CD14-positive monocyte (primary cell): ENCODE measurements around the gene ZDHHC17. TPM values are rescaled to one million over a fixed set of nuclear protein-coding genes. Genes with fewer than 3 reads are reported as not detected.

Experiments
- DNase-seq, 3 donors: peaks; one replicate each; pipeline ENCODE4 v3.0.0-alpha.2; 2011 to 2022
- H2AFZ ChIP-seq: 2 replicates; pipeline ENCODE4 v1.6.0; 2012; ENCODE audit warnings: mild to moderate bottlenecking, low read depth, low read length, inconsistent platforms; ENCODE audit not compliant: insufficient read depth, poor library complexity, severe bottlenecking
- H3K27ac ChIP-seq, 2 donors: 1 replicate in 1 of 2; 2 replicates in 1 of 2; pipeline ENCODE4 v1.5.1; 2012 to 2013; ENCODE audit warnings: low read length in 2 of 2, control low read depth in 1 of 2, inconsistent platforms in 1 of 2, low read depth in 1 of 2, mild to moderate bottlenecking in 1 of 2
- H3K27me3 ChIP-seq, 2 donors: one replicate each; pipeline versions ENCODE4 v1.6.0 to v1.6.1; 2011 to 2013; ENCODE audit warnings: low read length in 2 of 2; ENCODE audit not compliant: control insufficient read depth in 2 of 2, insufficient read depth in 2 of 2
- H3K36me3 ChIP-seq, 2 donors: replicated peaks in 1 of 2; 1 replicate in 1 of 2; 2 replicates in 1 of 2; pipeline versions ENCODE4 v1.5.1 to v1.6.1; 2012 to 2013; ENCODE audit warnings: low read length in 2 of 2, control low read depth in 1 of 2, inconsistent platforms in 1 of 2, mild to moderate bottlenecking in 1 of 2; ENCODE audit not compliant: insufficient read depth in 2 of 2, control insufficient read depth in 1 of 2
- H3K4me1 ChIP-seq, 2 donors: 1 replicate in 1 of 2; 2 replicates in 1 of 2; pipeline versions ENCODE4 v1.5.1 to v1.6.1; 2012 to 2013; ENCODE audit warnings: low read length in 2 of 2, control low read depth in 1 of 2, inconsistent platforms in 1 of 2, mild to moderate bottlenecking in 1 of 2, moderate library complexity in 1 of 2; ENCODE audit not compliant: insufficient read depth in 2 of 2, control insufficient read depth in 1 of 2
- H3K4me2 ChIP-seq: replicated peaks from 2 replicates; pipeline ENCODE3; 2012; ENCODE audit warnings: low read length, moderate library complexity, mild to moderate bottlenecking; ENCODE audit not compliant: poor library complexity, severe bottlenecking; ENCODE audit errors: extremely low read depth
- H3K4me3 ChIP-seq, 3 experiments: fragments of 200-600 bp in 1 of 3; sonication (generic) in 1 of 3; replicated peaks in 1 of 3; 1 replicate in 2 of 3; 2 replicates in 1 of 3; pipeline ENCODE4 v1.5.1; 2011 to 2013; ENCODE audit warnings: low read length in 3 of 3, mild to moderate bottlenecking in 3 of 3, control low read depth in 2 of 3, low read depth in 2 of 3, inconsistent platforms in 1 of 3, moderate library complexity in 1 of 3
- H3K79me2 ChIP-seq: 2 replicates; pipeline ENCODE4 v1.6.0; 2012; ENCODE audit warnings: mild to moderate bottlenecking, control low read depth, inconsistent platforms, low read length, moderate library complexity; ENCODE audit not compliant: insufficient read depth
- H3K9ac ChIP-seq: 2 replicates; pipeline ENCODE4 v1.6.0; 2017; ENCODE audit warnings: low read length, mild to moderate bottlenecking; ENCODE audit not compliant: insufficient read depth, poor library complexity, severe bottlenecking
- H3K9me3 ChIP-seq, 2 donors: replicated peaks in 1 of 2; 1 replicate in 1 of 2; 2 replicates in 1 of 2; pipeline versions ENCODE4 v1.5.1 to v1.6.1; 2012 to 2013; ENCODE audit warnings: low read length in 2 of 2, control low read depth in 1 of 2; ENCODE audit not compliant: control insufficient read depth in 1 of 2, insufficient read depth in 1 of 2
- H4K20me1 ChIP-seq: 2 replicates; pipeline ENCODE4 v1.6.0; 2012; ENCODE audit warnings: mild to moderate bottlenecking, low read length, control low read depth, moderate library complexity; ENCODE audit not compliant: insufficient read depth
- H3K27ac Mint-ChIP-seq, 7 donors: one replicate each; pipeline ENCODE4 v1.8.0; 2020; ENCODE audit warnings: mild to moderate bottlenecking in 7 of 7, mixed read lengths in 7 of 7, moderate library complexity in 6 of 7, inconsistent platforms in 2 of 7
- H3K27me3 Mint-ChIP-seq, 3 donors: one replicate each; pipeline ENCODE4 v1.8.0; 2021 to 2022; ENCODE audit warnings: low read depth in 3 of 3, mild to moderate bottlenecking in 3 of 3, mixed read lengths in 3 of 3, moderate library complexity in 3 of 3, inconsistent platforms in 1 of 3
- H3K36me3 Mint-ChIP-seq, 2 donors: one replicate each; pipeline ENCODE4 v1.8.0; 2020; ENCODE audit warnings: mixed read lengths in 2 of 2, inconsistent platforms in 1 of 2, mild to moderate bottlenecking in 1 of 2
- H3K4me1 Mint-ChIP-seq: one replicate; pipeline ENCODE4 v1.8.0; 2020; ENCODE audit warnings: mild to moderate bottlenecking, mixed read lengths
- H3K4me3 Mint-ChIP-seq, 2 donors: one replicate each; pipeline ENCODE4 v1.8.0; 2020; ENCODE audit warnings: mild to moderate bottlenecking in 2 of 2, mixed read lengths in 2 of 2, moderate library complexity in 1 of 2
- H3K9me3 Mint-ChIP-seq, 7 donors: one replicate each; pipeline ENCODE4 v1.8.0; 2020 to 2022; ENCODE audit warnings: mixed read lengths in 7 of 7, mild to moderate bottlenecking in 6 of 7, moderate library complexity in 6 of 7, inconsistent platforms in 2 of 7
- CTCF ChIP-seq: fragments of 200-600 bp; IDR thresholded peaks from one replicate; pipeline ENCODE4 v1.8.0; 2022; ENCODE audit warnings: antibody characterized with exemption, mild to moderate bottlenecking
- WGBS: methylation state at CpG from one replicate; pipeline ENCODE4 v1.1.5; 2013; ENCODE audit warnings: missing lambda C conversion rate; ENCODE audit not compliant: insufficient coverage; 5-methylcytosine and 5-hydroxymethylcytosine counted together
- intact Hi-C, 2 donors: fragments of 100-400 bp; cut with micrococcal nuclease; formaldehyde crosslinking; loops; one replicate each; pipeline versions ENCODE4 v1.15.0 to v1.15.1; 2023
- polyA plus RNA-seq, 3 donors: library from polyadenylated mRNA; depleted of rRNA in 1 of 3; unstranded in 2 of 3; stranded (reverse) in 1 of 3; fragments of 300-500 nt in 2 of 3; fragments of >200 nt in 1 of 3; fragmentation: Illumina TruSeq in 2 of 3; gene quantifications; 1 replicate in 2 of 3; 2 replicates in 1 of 3; pipeline ENCODE4 v1.2.3, GENCODE V29; 2012 to 2021

ZDHHC17 gene
- polyA plus RNA-seq, 3 donors: 4.6 to 31.4 (median 9.3) TPM

DNA sequence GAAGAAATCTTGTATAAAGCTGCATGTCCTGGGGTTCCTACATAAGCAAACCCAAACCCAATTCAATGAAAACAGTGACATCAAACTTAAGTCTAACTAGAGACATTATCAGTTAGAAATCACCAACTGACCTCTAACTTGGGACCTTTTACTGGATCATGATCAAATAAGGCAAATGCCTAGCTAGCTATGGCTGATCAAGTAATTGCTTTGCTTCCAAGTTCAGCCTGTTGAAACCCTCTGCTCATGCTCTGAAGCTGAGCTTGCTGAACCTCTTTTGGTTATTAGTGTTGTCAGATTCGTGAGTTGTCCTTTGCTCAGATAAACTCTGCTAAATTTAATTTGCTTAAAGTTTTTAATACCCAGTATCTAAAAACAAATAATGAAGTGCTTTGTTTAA is 28.9 kb downstream of the ZDHHC17 start:
- no peak for DNase-seq
- Histone ChIP-seq H3K4me2 (no peak overlapping the region), H2AFZ (no peak overlapping the region), H3K36me3 (peaks cover under 1 to 7% of the 10 kb centered on the region in 2 donors), H3K4me3 (no peak overlapping the region), H4K20me1 (peaks cover 55% of the 10 kb centered on the region), H3K79me2 (peaks cover 44% of the 10 kb centered on the region), H3K9me3 (no peaks in the 10 kb centered on the region), H3K4me1 (no peaks in the 10 kb centered on the region), H3K27me3 (no peaks in the 10 kb centered on the region), H3K27ac (no peak overlapping the region), H3K9ac (no peak overlapping the region)
- no peak overlapping the region for H3K4me3 Mint-ChIP-seq
- H3K27ac Mint-ChIP-seq: no peak overlapping the region
- no peak for TF ChIP-seq CTCF
- no peaks in the 10 kb centered on the region for H3K9me3 Mint-ChIP-seq
- intact Hi-C loops: loop anchor here in 1 of 2 donors (5.0 kb wide), 1 partner anchor 171 kb away; no protein-coding TSS in a partner anchor
- peaks cover 1% of the 10 kb centered on the region for H3K4me1 Mint-ChIP-seq
- whole genome bisulfite sequencing: no CpG with 5 or more reads among the region's 1 CpG
- H3K36me3 Mint-ChIP-seq: peaks cover 3 to 5% of the 10 kb centered on the region in 2 donors
- H3K27me3 Mint-ChIP-seq: no peaks in the 10 kb centered on the region

GRCh38 chr12:76798864-76799263 is 34.9 kb downstream of the ZDHHC17 start:
- H3K9me3 Mint-ChIP-seq: peaks cover 13 to 38% (median 19%) of the 10 kb centered on the region in 7 donors
- Histone ChIP-seq H3K27ac (no peak overlapping the region), H3K4me3 (no peak overlapping the region), H2AFZ (no peak overlapping the region), H3K4me2 (no peak overlapping the region), H3K9me3 (peaks cover 12 to 14% of the 10 kb centered on the region in 2 donors), H3K9ac (no peak overlapping the region), H3K4me1 (no peaks in the 10 kb centered on the region), H3K36me3 (peaks cover 10 to 60% of the 10 kb centered on the region in 2 donors), H3K27me3 (no peaks in the 10 kb centered on the region), H4K20me1 (peaks cover 18% of the 10 kb centered on the region), H3K79me2 (peaks cover 18% of the 10 kb centered on the region)
- no CpG with 5 or more reads among the region's 4 CpGs for WGBS
- H3K27ac Mint-ChIP-seq: no peak overlapping the region
- no peak for DNase-seq
- intact Hi-C loops: no loop called here
- peaks cover 40 to 53% of the 10 kb centered on the region in 2 donors for H3K36me3 Mint-ChIP-seq
- TF ChIP-seq CTCF: no peak
- H3K4me3 Mint-ChIP-seq: no peak overlapping the region
- H3K27me3 Mint-ChIP-seq: peaks cover 0 to 2% (median 0%) of the 10 kb centered on the region in 3 donors
- peaks cover 2% of the 10 kb centered on the region for H3K4me1 Mint-ChIP-seq
